Thymus (tissue), 11 donors: ENCODE data around the gene SKA1. TPM values are rescaled to one million over a fixed set of nuclear protein-coding genes. Genes with fewer than 3 reads are reported as not detected.
"Not testable (repeated sequence)": the region's sequence is repeated elsewhere in the genome, so short reads cannot be mapped to it uniquely, and the experiment has no call there.

Source experiments
- DNase-seq, 9 donors: peaks; one replicate each; pipeline ENCODE4 v3.0.0-alpha.2; 2013; ENCODE audit warnings: low spot score in 9 of 9, low read depth in 6 of 9, missing footprints in 1 of 9
- H3K27ac ChIP-seq, 2 donors: one replicate each; pipeline ENCODE4 v1.5.1; 2013; ENCODE audit warnings: control low read depth in 1 of 2, low read depth in 1 of 2, low read length in 1 of 2, mild to moderate bottlenecking in 1 of 2, moderate library complexity in 1 of 2
- H3K27me3 ChIP-seq, 2 donors: one replicate each; pipeline ENCODE4 v1.5.1; 2013; ENCODE audit warnings: low read length in 1 of 2; ENCODE audit not compliant: control insufficient read depth in 2 of 2, insufficient read depth in 1 of 2
- H3K36me3 ChIP-seq, 2 donors: one replicate each; pipeline ENCODE4 v1.5.1; 2013; ENCODE audit warnings: low read length in 1 of 2, mild to moderate bottlenecking in 1 of 2, moderate library complexity in 1 of 2; ENCODE audit not compliant: control insufficient read depth in 2 of 2, insufficient read depth in 2 of 2
- H3K4me1 ChIP-seq, 2 donors: one replicate each; pipeline ENCODE4 v1.5.1; 2013; ENCODE audit warnings: low read length in 2 of 2; ENCODE audit not compliant: control insufficient read depth in 2 of 2, insufficient read depth in 2 of 2
- H3K4me3 ChIP-seq, 2 donors: one replicate each; pipeline ENCODE4 v1.5.1; 2013; ENCODE audit warnings: low read length in 2 of 2, control low read depth in 1 of 2, mild to moderate bottlenecking in 1 of 2
- H3K9me3 ChIP-seq, 2 donors: one replicate each; pipeline ENCODE4 v1.5.1; 2013; ENCODE audit warnings: low read length in 1 of 2, mild to moderate bottlenecking in 1 of 2; ENCODE audit not compliant: control insufficient read depth in 2 of 2, insufficient read depth in 1 of 2
- WGBS: extraction: QIAGEN DNeasy Blood & Tissue Kit; methylation state at CpG from one replicate; pipeline ENCODE4 v1.1.7; 2013; 5-methylcytosine and 5-hydroxymethylcytosine counted together
- polyA plus RNA-seq: library from polyadenylated mRNA; stranded (reverse); fragments of 200-250 nt; gene quantifications from one replicate; pipeline ENCODE4 v1.2.3, GENCODE V29; 2013
- total RNA-seq: library from RNA; stranded (reverse); fragments of 120-200 nt; gene quantifications from one replicate; pipeline ENCODE4 v1.2.4, GENCODE V29; 2013
- donor health status: healthy.

SKA1 gene
- total and polyA plus RNA-seq, 2 donors, result 0.89 to 11.5 TPM

GRCh38 chr18:50417705-50418104, 42.9 kb downstream of the SKA1 start:
- not testable (repeated sequence) for DNase-seq, H3K36me3 ChIP-seq, H3K9me3 ChIP-seq, H3K4me3 ChIP-seq, H3K4me1 ChIP-seq, H3K27me3 ChIP-seq, H3K27ac ChIP-seq
- 97% methylated on average over 21 of the region's 21 CpGs for WGBS

GRCh38 chr18:50418650-50419049, 43.8 kb downstream of the SKA1 start:
- no peaks in the 10 kb centered on the region for H3K4me1 ChIP-seq
- no peak for DNase-seq
- H3K4me3 ChIP-seq, result no peak overlapping the region
- H3K27ac ChIP-seq, result no peak overlapping the region
- no peaks in the 10 kb centered on the region for H3K27me3 ChIP-seq
- no peaks in the 10 kb centered on the region for H3K9me3 ChIP-seq
- H3K36me3 ChIP-seq, result no peaks in the 10 kb centered on the region
- 96% methylated on average over 2 of the region's 2 CpGs for WGBS

- no peak for DNase-seq
- Histone ChIP-seq H3K27me3 (no peaks in the 10 kb centered on the region), H3K27ac (no peak overlapping the region), H3K4me1 (no peaks in the 10 kb centered on the region), H3K36me3 (no peaks in the 10 kb centered on the region), H3K9me3 (peaks cover 0 to 2% of the 10 kb centered on the region in 2 donors), H3K4me3 (no peak overlapping the region)
- 87% methylated on average over 2 of the region's 2 CpGs for WGBS
Observed at GRCh38 chr18:50422286-50422898, 47.5 kb downstream of the SKA1 start.

- WGBS, result 49% methylated on average over 7 of the region's 7 CpGs
- Histone ChIP-seq H3K27ac (no peak overlapping the region), H3K9me3 (peaks cover 0 to 2% of the 10 kb centered on the region in 2 donors), H3K4me1 (no peaks in the 10 kb centered on the region), H3K36me3 (no peaks in the 10 kb centered on the region), H3K27me3 (no peaks in the 10 kb centered on the region), H3K4me3 (no peak overlapping the region)
- DNase-seq, result peak in 1 of 9 donors; percentile 4
Observed at GRCh38 chr18:50424877-50425690, 50.2 kb downstream of the SKA1 start.

- no peak overlapping the region for H3K27ac ChIP-seq
- DNase-seq, result no peak
- no peaks in the 10 kb centered on the region for H3K4me1 ChIP-seq
- no peak overlapping the region for H3K4me3 ChIP-seq
- 72% methylated on average over 1 of the region's 1 CpG for WGBS
- H3K27me3 ChIP-seq, result no peaks in the 10 kb centered on the region
- H3K36me3 ChIP-seq, result no peaks in the 10 kb centered on the region
- peaks cover 0 to 2% of the 10 kb centered on the region in 2 donors for H3K9me3 ChIP-seq
Observed at GRCh38 chr18:50427896-50428295, 53.0 kb downstream of the SKA1 start.

GRCh38 chr18:50428531-50429206, 53.8 kb downstream of the SKA1 start:
- Histone ChIP-seq H3K9me3 (peaks cover 0 to 2% of the 10 kb centered on the region in 2 donors), H3K4me3 (no peak overlapping the region), H3K36me3 (no peaks in the 10 kb centered on the region), H3K27ac (no peak overlapping the region), H3K4me1 (no peaks in the 10 kb centered on the region), H3K27me3 (no peaks in the 10 kb centered on the region)
- 91% methylated on average over 3 of the region's 3 CpGs for WGBS
- no peak for DNase-seq

- H3K36me3 ChIP-seq, result no peaks in the 10 kb centered on the region
- no peaks in the 10 kb centered on the region for H3K27me3 ChIP-seq
- H3K4me3 ChIP-seq, result no peak overlapping the region
- 36% methylated on average over 5 of the region's 5 CpGs for WGBS
- peaks cover 0 to 2% of the 10 kb centered on the region in 2 donors for H3K9me3 ChIP-seq
- no peak overlapping the region for H3K27ac ChIP-seq
- peak in 5 of 9 donors; percentile 2 to 27 (median 6) for DNase-seq
- no peaks in the 10 kb centered on the region for H3K4me1 ChIP-seq
Observed at GRCh38 chr18:50429207-50429948, 54.5 kb downstream of the SKA1 start.

- Histone ChIP-seq H3K27me3 (no peaks in the 10 kb centered on the region), H3K9me3 (no peaks in the 10 kb centered on the region), H3K4me1 (no peaks in the 10 kb centered on the region), H3K4me3 (no peak overlapping the region), H3K27ac (no peak overlapping the region), H3K36me3 (no peaks in the 10 kb centered on the region)
- DNase-seq, result no peak
- 96% methylated on average over 3 of the region's 3 CpGs for WGBS
Observed at GRCh38 chr18:50432915-50433314, 58.1 kb downstream of the SKA1 start.
